HepG2 (cell line): ENCODE results near the gene MVP. TPM values are rescaled to one million over a fixed set of nuclear protein-coding genes. Genes with fewer than 3 reads are reported as not detected.
"Not testable (repeated sequence)": the region's sequence is repeated elsewhere in the genome, so short reads cannot be mapped to it uniquely, and the experiment has no call there.

Experiments used
- ATAC-seq: fragments of 200-7000 bp; cut with Tn5 transposase; 3 replicates; pipeline ENCODE4 v1.9.1; 2020; ENCODE audit warnings: mild to moderate bottlenecking, moderate library complexity
- BruUV-seq: library from RNA; stranded (reverse); fragments of 400-500 nt; replicated peaks from 2 replicates; lab custom pipeline; 2021; lab: Mats Ljungman, UMichigan
- CTCF ChIA-PET: fragments of 300-600 bp; formaldehyde crosslinking; extraction: SDS; loops from one replicate; lab custom pipeline; 2021; ENCODE audit warnings: low total read pairs, inconsistent platforms, low intra/inter-chr PET ratio; lab: Yijun Ruan, JAX
- POLR2A ChIA-PET: fragments of 350-600 bp; sonication (Branson Sonifier 250); formaldehyde crosslinking; loops from one replicate; lab custom pipeline; 2020; ENCODE audit warnings: antibody characterized with exemption, inconsistent platforms; lab: Yijun Ruan, JAX
- DNase-seq: peaks from one replicate; pipeline ENCODE4 v3.0.0-alpha.2; 2015; ENCODE audit warnings: low spot score
- FAIRE-seq: peaks from 3 replicates; lab custom pipeline; 2011; peaks lifted over from hg19 to GRCh38; lab: Jason Lieb, UNC
- H2AFZ ChIP-seq: one replicate; pipeline ENCODE4 v1.6.1; 2011; ENCODE audit warnings: low read length, inconsistent platforms
- H3K27ac ChIP-seq: fragments of 300-600 bp; 3 replicates; pipeline ENCODE4 v1.8.0; 2011; ENCODE audit warnings: mixed run types, mild to moderate bottlenecking, mixed read lengths, low read length, inconsistent platforms; ENCODE audit not compliant: insufficient read depth; ENCODE audit errors: extremely low read length
- H3K27me3 ChIP-seq, 2 experiments: fragments of 200-600 bp in 1 of 2; 2 replicates in 1 of 2; 3 replicates in 1 of 2; pipeline versions ENCODE4 v1.6.0 to v1.8.0; 2011; ENCODE audit warnings: low read length in 2 of 2, mild to moderate bottlenecking in 2 of 2, moderate library complexity in 2 of 2, inconsistent platforms in 1 of 2; ENCODE audit not compliant: insufficient read depth in 2 of 2, control insufficient read depth in 1 of 2
- H3K36me3 ChIP-seq, 2 experiments: fragments of 200-600 bp in 1 of 2; replicated peaks in 1 of 2; 2 replicates in 1 of 2; 3 replicates in 1 of 2; pipeline versions ENCODE4 v1.5.1 to v1.8.0; 2011; ENCODE audit warnings: low read length in 2 of 2, inconsistent platforms in 1 of 2; ENCODE audit not compliant: insufficient read depth in 2 of 2, control insufficient read depth in 1 of 2
- H3K4me1 ChIP-seq: 2 replicates; pipeline ENCODE4 v1.5.1; 2012; ENCODE audit warnings: low read length, inconsistent platforms; ENCODE audit not compliant: insufficient read depth
- H3K4me2 ChIP-seq: 2 replicates; pipeline ENCODE4 v1.6.0; 2011; ENCODE audit warnings: low read depth, low read length, inconsistent platforms
- H3K4me3 ChIP-seq, 3 experiments: fragments of 200-600 bp in 1 of 3; sonication (generic), shearing (Covaris generic) in 1 of 3; replicated peaks in 1 of 3; 2 replicates each; pipeline ENCODE4 v1.5.1; 2011 to 2016; ENCODE audit warnings: low read length in 3 of 3, inconsistent platforms in 2 of 3, low read depth in 2 of 3, mild to moderate bottlenecking in 2 of 3, control low read depth in 1 of 3, mixed read lengths in 1 of 3; ENCODE audit not compliant: insufficient read depth in 1 of 3
- H3K79me2 ChIP-seq: one replicate; pipeline ENCODE4 v1.6.1; 2011; ENCODE audit warnings: low read length, inconsistent platforms; ENCODE audit not compliant: insufficient read depth
- H3K9ac ChIP-seq: 2 replicates; pipeline ENCODE4 v1.6.0; 2011; ENCODE audit warnings: mild to moderate bottlenecking, low read depth, low read length, inconsistent platforms; ENCODE audit not compliant: insufficient read depth
- H3K9me3 ChIP-seq: 2 replicates; pipeline ENCODE4 v1.5.1; 2012; ENCODE audit warnings: mild to moderate bottlenecking, low read length
- H4K20me1 ChIP-seq: 2 replicates; pipeline ENCODE4 v1.6.0; 2011; ENCODE audit warnings: inconsistent platforms, mild to moderate bottlenecking, low read length, moderate library complexity; ENCODE audit not compliant: insufficient read depth
- ATF7-NPFF ChIP-seq: sonication (generic); formaldehyde crosslinking; IDR thresholded peaks from 2 replicates; pipeline ENCODE4 v1.8.1; 2023; ENCODE audit warnings: mild to moderate bottlenecking, low read depth, missing genetic modification reagents, moderate library complexity
- KDM5B ChIP-seq: sonication (generic); formaldehyde crosslinking; IDR thresholded peaks from 2 replicates; pipeline ENCODE4 v1.4.0; 2020; ENCODE audit warnings: missing genetic modification reagents, mild to moderate bottlenecking, borderline replicate concordance
- MED8 ChIP-seq: sonication (generic); formaldehyde crosslinking; IDR thresholded peaks from 2 replicates; pipeline ENCODE4 v1.8.1; 2023; ENCODE audit warnings: mild to moderate bottlenecking, missing genetic modification reagents; ENCODE audit not compliant: insufficient replicate concordance
- NCOA2 ChIP-seq: sonication (generic); formaldehyde crosslinking; IDR thresholded peaks from 2 replicates; pipeline ENCODE4 v1.8.0; 2022; ENCODE audit warnings: inconsistent platforms
- ZNF121 ChIP-seq: sonication (generic); formaldehyde crosslinking; IDR thresholded peaks from 2 replicates; pipeline ENCODE4 v1.5.0; 2020; ENCODE audit warnings: mild to moderate bottlenecking, missing genetic modification reagents
- ZNF224 ChIP-seq: sonication (generic); formaldehyde crosslinking; IDR thresholded peaks from 2 replicates; pipeline ENCODE4 v1.5.0; 2020; ENCODE audit warnings: mild to moderate bottlenecking, missing genetic modification reagents
- ZNF557 ChIP-seq: sonication (generic); formaldehyde crosslinking; IDR thresholded peaks from 2 replicates; pipeline ENCODE4 v1.4.0; 2020; ENCODE audit warnings: missing genetic modification reagents
- WGBS: methylation state at CpG from one replicate; pipeline ENCODE4 v1.1.6; 2017; ENCODE audit warnings: low lambda C conversion rate; 5-methylcytosine and 5-hydroxymethylcytosine counted together
- in situ Hi-C: cut with HindIII; loops from 2 replicates; pipeline ENCODE4 v1.10.0; 2017; ENCODE audit warnings: low pct_unique_long_range_greater_than_20kb; ENCODE audit not compliant: extremely low pct_ligation_motif_present
- intact Hi-C: fragments of 100-400 bp; cut with micrococcal nuclease; formaldehyde crosslinking; loops from one replicate; pipeline ENCODE4 v1.10.0; 2022; ENCODE audit not compliant: unreplicated experiment
- polyA plus RNA-seq, 8 experiments: library from polyadenylated mRNA; depleted of rRNA in 3 of 8; stranded (reverse) in 7 of 8; unstranded in 1 of 8; fragments of >200 nt; fragmentation: Illumina TruSeq in 4 of 8; extraction: Trizol in 4 of 8; gene quantifications; 2 replicates each; pipeline versions ENCODE4 v1.2.1 to v1.2.3, GENCODE V29; 2011 to 2016; ENCODE audit warnings: low read depth in 4 of 8, missing spikeins in 1 of 8, mixed read lengths in 1 of 8; ENCODE audit not compliant: insufficient read depth in 1 of 8
- total RNA-seq, 5 experiments: library from RNA; depleted of rRNA; stranded (reverse); fragments of >200 nt; fragmentation: Illumina TruSeq; extraction: Trizol; gene quantifications; 2 replicates each; pipeline ENCODE4 v1.2.3, GENCODE V29; 2016; ENCODE audit warnings: low read depth in 1 of 5
- TF ChIP-seq, protein P1 (sequence below): sonication (generic); formaldehyde crosslinking; conservative IDR thresholded peaks from 2 replicates; pipeline ENCODE4 v1.8.0; 2022; ENCODE audit warnings: missing genetic modification reagents
- TF ChIP-seq, protein P2 (sequence below): IDR thresholded peaks from 2 replicates; pipeline ENCODE4 v1.6.1; 2016; ENCODE audit warnings: missing biosample characterization, missing genetic modification reagents, low read depth
- TF ChIP-seq, protein P3 (sequence below): IDR thresholded peaks from 2 replicates; pipeline ENCODE4 v1.6.1; 2012; ENCODE audit warnings: low read depth, low read length, improper control_type of control experiment

MVP gene
- total and polyA plus RNA-seq, 2 of the 13 experiments (the other 11 are each of a cell fraction or from before 2014, with no cell fraction given), result 22.9 to 43.5 TPM

DNA sequence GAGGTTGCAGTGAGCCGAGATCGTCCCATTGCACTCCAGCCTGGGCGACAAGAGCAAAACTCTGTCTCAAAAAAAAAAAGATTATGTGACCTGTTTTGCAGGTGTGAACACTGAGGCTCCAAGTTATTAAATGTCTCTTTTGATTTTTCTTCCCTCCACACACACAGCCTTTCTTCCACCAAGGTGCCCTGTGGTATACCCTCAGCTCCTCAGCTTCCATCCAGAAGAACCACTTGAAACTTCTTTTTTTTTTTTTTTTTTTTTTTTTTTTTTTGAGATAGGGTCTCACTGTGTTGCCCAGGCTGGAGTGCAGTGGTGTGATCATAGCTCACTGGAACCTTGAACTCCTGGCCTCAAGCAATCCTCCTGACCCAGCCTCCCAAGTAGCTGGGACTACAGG lies 69.1 kb downstream of the MVP start:
- DNase-seq, ATAC-seq, H3K4me2 ChIP-seq, H3K4me3 ChIP-seq, H3K27ac ChIP-seq, FAIRE-seq, H3K9me3 ChIP-seq, H3K27me3 ChIP-seq, in situ Hi-C loops, H2AFZ ChIP-seq, H3K9ac ChIP-seq, H4K20me1 ChIP-seq, H3K79me2 ChIP-seq, intact Hi-C loops, CTCF ChIA-PET, H3K36me3 ChIP-seq, BruUV-seq: not testable (repeated sequence)
- H3K4me1 ChIP-seq, result peaks cover 32% of the 10 kb centered on the region
- POLR2A ChIA-PET, result interaction anchor here (1.6 kb wide), 1 partner anchor 10 kb away, joined by 5 read pairs; the partner anchor contains the start of genes ASPHD1 and SEZ6L2
- TF ChIP-seq ZNF121, result 0 out of 2 replicates have a peak, but pooled peaks have one; percentile 19
- 98% methylated on average over 3 of the region's 3 CpGs for WGBS

DNA sequence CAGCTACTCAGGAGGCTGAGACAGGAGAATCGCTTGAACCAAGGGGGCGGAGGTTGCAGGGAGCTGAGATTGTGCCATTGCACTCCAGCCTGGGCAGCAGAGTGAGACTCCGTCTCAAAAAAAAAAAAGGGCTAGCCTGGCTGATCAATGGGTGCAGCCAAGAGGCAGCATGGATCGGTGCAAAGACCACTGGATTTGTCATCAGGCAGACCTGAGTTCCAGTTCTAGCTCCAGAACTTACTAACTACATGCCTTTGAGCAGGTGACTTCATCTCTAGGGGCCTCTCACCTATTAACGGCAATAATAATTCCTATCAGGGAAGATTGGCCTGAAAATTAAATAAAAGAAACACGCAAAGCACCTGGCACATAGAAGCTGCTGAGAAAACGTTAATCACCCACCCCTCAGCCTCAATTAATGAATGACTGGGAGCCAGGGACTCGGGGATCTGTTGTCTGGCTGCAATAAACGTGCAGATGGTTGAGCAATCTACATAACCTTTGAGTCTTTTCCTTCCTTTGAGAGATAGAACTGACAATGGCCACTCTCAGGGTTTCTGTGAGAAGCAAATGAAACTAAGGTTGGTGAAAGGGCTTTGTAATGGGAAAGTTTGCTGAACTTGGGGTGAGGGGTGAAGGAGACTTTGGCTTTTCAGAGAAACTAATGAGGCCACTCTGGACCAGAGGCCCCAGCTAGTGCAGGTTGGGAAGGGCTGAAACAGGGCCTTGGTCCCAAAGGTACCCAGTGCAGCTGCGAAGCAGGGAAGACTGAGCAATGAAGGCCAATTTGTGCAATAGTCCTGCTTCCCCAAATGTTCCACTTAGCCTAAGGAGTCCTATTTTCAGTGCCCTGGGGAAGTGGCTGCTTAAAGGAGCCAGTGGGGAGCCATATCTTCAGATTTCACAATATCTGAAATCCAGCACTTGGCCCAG lies 71.5 kb downstream of the MVP start:
- ChIA-PET CTCF (no interaction called here), POLR2A (interaction anchor here (0.7 to 2.2 kb wide), 10 partner anchors 9 to 212 kb away, joined by 3 to 30 read pairs (median 4); partner anchors contain the start of genes ASPHD1, KCTD13, QPRT and SEZ6L2)
- no peaks in the 10 kb centered on the region for H4K20me1 ChIP-seq
- H3K27ac ChIP-seq, result peak overlapping the region; percentile 86
- peak overlapping the region in 2 of 3 experiments; percentile 2 to 31; a peak in 2 of 6 replicates for H3K4me3 ChIP-seq
- H3K36me3 ChIP-seq, result no peaks in the 10 kb centered on the region
- BruUV-seq, result TSS peak; percentile 77
- no peaks in the 10 kb centered on the region for H3K79me2 ChIP-seq
- H3K9me3 ChIP-seq, result no peaks in the 10 kb centered on the region
- peak; percentile 87 for ATAC-seq
- H3K27me3 ChIP-seq, result no peaks in the 10 kb centered on the region
- intact Hi-C loops (loop anchor here (2.0 kb wide), 1 partner anchor 29 kb away; the partner anchor contains the start of gene CDIPT), in situ Hi-C loops (no loop called here)
- peak; percentile 95 for DNase-seq
- H2AFZ ChIP-seq, result peak overlapping the region; percentile 28
- peak overlapping the region; percentile 74 for H3K4me2 ChIP-seq
- FAIRE-seq, result peak; percentile 99
- H3K9ac ChIP-seq, result peak overlapping the region; percentile 56
- H3K4me1 ChIP-seq, result peaks cover 32% of the 10 kb centered on the region
- WGBS, result 16% methylated on average over 10 of the region's 10 CpGs
- TF ChIP-seq NCOA2 (CRISPR knock-in tag) (peak; percentile 53; the same call in 1 of the 2 replicates), ZNF557 (CRISPR knock-in tag) (no peak), ZNF224 (CRISPR knock-in tag) (no peak), MED8 (CRISPR knock-in tag) (no peak), ATF7-NPFF (CRISPR knock-in tag) (no peak), KDM5B (CRISPR knock-in tag) (no peak)
- TF ChIP-seq, protein P1, sequence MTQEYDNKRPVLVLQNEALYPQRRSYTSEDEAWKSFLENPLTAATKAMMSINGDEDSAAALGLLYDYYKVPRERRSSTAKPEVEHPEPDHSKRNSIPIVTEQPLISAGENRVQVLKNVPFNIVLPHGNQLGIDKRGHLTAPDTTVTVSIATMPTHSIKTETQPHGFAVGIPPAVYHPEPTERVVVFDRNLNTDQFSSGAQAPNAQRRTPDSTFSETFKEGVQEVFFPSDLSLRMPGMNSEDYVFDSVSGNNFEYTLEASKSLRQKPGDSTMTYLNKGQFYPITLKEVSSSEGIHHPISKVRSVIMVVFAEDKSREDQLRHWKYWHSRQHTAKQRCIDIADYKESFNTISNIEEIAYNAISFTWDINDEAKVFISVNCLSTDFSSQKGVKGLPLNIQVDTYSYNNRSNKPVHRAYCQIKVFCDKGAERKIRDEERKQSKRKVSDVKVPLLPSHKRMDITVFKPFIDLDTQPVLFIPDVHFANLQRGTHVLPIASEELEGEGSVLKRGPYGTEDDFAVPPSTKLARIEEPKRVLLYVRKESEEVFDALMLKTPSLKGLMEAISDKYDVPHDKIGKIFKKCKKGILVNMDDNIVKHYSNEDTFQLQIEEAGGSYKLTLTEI (CRISPR knock-in tag), result no peak
- TF ChIP-seq, protein P2, sequence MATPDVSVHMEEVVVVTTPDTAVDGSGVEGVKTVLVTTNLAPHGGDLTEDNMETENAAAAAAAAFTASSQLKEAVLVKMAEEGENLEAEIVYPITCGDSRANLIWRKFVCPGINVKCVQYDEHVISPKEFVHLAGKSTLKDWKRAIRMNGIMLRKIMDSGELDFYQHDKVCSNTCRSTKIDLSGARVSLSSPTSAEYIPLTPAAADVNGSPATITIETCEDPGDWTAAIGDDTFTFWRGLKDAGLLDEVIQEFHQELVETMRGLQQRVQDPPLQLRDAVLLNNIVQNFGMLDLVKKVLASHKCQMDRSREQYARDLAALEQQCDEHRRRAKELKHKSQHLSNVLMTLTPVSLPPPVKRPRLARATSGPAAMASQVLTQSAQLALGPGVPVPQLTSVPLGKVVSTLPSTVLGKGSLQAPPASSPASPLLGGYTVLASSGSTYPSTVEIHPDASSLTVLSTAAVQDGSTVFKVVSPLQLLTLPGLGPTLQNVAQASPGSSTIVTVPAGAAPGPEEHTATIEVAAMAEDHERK (CRISPR knock-in tag), result no peak
- TF ChIP-seq, protein P3, sequence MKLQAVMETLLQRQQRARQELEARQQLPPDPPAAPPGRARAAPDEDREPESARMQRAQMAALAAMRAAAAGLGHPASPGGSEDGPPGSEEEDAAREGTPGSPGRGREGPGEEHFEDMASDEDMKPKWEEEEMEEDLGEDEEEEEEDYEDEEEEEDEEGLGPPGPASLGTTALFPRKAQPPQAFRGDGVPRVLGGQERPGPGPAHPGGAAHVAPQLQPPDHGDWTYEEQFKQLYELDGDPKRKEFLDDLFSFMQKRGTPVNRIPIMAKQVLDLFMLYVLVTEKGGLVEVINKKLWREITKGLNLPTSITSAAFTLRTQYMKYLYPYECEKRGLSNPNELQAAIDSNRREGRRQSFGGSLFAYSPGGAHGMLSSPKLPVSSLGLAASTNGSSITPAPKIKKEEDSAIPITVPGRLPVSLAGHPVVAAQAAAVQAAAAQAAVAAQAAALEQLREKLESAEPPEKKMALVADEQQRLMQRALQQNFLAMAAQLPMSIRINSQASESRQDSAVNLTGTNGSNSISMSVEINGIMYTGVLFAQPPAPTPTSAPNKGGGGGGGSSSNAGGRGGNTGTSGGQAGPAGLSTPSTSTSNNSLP, result peak; percentile 72
